Bronchial epithelial cell (primary cell): Measurements from ENCODE around the gene GABRG2. TPM values are rescaled to one million over a fixed set of nuclear protein-coding genes. Genes with fewer than 3 reads are reported as not detected.

Source experiments
- DNase-seq: peaks from one replicate; pipeline ENCODE4 v3.0.0-alpha.2; 2010; ENCODE audit warnings: low read depth
- FAIRE-seq: peaks from 2 replicates; lab custom pipeline; 2011; peaks lifted over from hg19 to GRCh38; lab: Jason Lieb, UNC
- H3K27me3 ChIP-seq: 2 replicates; pipeline ENCODE4 v1.5.1; 2011; ENCODE audit warnings: low read length; ENCODE audit not compliant: control insufficient read depth, insufficient read depth
- H3K36me3 ChIP-seq: 2 replicates; pipeline ENCODE4 v1.5.1; 2011; ENCODE audit warnings: low read length; ENCODE audit not compliant: control insufficient read depth, insufficient read depth
- H3K4me3 ChIP-seq: 2 replicates; pipeline ENCODE4 v1.5.1; 2011; ENCODE audit warnings: mild to moderate bottlenecking, low read depth, low read length, control low read depth
- CTCF ChIP-seq: IDR thresholded peaks from 2 replicates; pipeline ENCODE4 v1.5.1; 2011; ENCODE audit warnings: mild to moderate bottlenecking, moderate library complexity, low read length, control low read depth, inconsistent platforms; ENCODE audit not compliant: insufficient read depth, severe bottlenecking
- total RNA-seq: library from RNA; depleted of rRNA; stranded (reverse); fragments of >200 nt; gene quantifications from 2 replicates; pipeline ENCODE4 v1.2.1, GENCODE V29; 2014

Gene GABRG2
- total RNA-seq, 1 donor from 2014 or later, result not detected

GRCh38 chr5:162189719-162190118 is 122.1 kb downstream of the GABRG2 start:
- H3K4me3 ChIP-seq, result no peak overlapping the region
- FAIRE-seq (no peak), DNase-seq (no peak)
- H3K36me3 ChIP-seq, result no peaks in the 10 kb centered on the region
- H3K27me3 ChIP-seq, result no peaks in the 10 kb centered on the region
- no peak for TF ChIP-seq CTCF

GRCh38 chr5:162193012-162193411 is 125.4 kb downstream of the GABRG2 start:
- Histone ChIP-seq H3K27me3 (no peaks in the 10 kb centered on the region), H3K36me3 (no peaks in the 10 kb centered on the region), H3K4me3 (no peak overlapping the region)
- TF ChIP-seq CTCF, result no peak
- no peak for FAIRE-seq
- DNase-seq, result no peak

- FAIRE-seq (no peak), DNase-seq (no peak)
- H3K36me3 ChIP-seq, result no peaks in the 10 kb centered on the region
- no peak overlapping the region for H3K4me3 ChIP-seq
- TF ChIP-seq CTCF, result no peak
- no peaks in the 10 kb centered on the region for H3K27me3 ChIP-seq
Measured at GRCh38 chr5:162196351-162196750, 128.8 kb downstream of the GABRG2 start.

GRCh38 chr5:162202285-162202880 is 134.8 kb downstream of the GABRG2 start:
- DNase-seq (no peak), FAIRE-seq (no peak)
- no peak for TF ChIP-seq CTCF
- Histone ChIP-seq H3K27me3 (no peaks in the 10 kb centered on the region), H3K36me3 (no peaks in the 10 kb centered on the region), H3K4me3 (no peak overlapping the region)

Other genes with a start within 250 kb of the GABRG2 start
- not detected in 2 replicates for gene GABRA1, start 219.7 kb upstream of the GABRG2 start, total RNA-seq